ENCODE data around the gene MAMLD1.

The MAMLD1 gene

DNA sequence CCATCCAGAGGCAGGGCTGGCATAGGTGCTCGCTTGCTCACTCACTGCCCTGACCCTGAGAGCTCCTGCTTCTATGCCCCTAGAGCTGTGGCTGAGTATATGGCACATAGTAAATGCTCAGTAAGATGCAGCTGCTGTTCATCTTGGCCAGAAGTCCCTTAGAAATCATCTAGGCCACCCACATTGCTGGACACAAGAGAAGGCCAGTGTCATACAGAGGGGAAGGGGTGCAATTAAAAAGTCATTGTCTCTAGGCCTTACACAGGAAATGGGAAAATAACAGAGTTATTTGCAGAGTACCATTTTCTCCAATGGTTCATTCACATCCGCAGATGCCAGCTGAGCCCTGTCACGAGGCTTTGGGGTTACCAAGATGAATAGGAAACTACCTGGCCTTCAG is 88.8 kb downstream of the MAMLD1 start:
- no peak for TF ChIP-seq GATA3 (IDR thresholded peaks at IDR 0.05; ENCODE audit: low read depth, low read length)
- TF ChIP-seq GATA2 (IDR thresholded peaks at IDR 0.05; ENCODE audit: low read depth, low read length), result no peak

DNA sequence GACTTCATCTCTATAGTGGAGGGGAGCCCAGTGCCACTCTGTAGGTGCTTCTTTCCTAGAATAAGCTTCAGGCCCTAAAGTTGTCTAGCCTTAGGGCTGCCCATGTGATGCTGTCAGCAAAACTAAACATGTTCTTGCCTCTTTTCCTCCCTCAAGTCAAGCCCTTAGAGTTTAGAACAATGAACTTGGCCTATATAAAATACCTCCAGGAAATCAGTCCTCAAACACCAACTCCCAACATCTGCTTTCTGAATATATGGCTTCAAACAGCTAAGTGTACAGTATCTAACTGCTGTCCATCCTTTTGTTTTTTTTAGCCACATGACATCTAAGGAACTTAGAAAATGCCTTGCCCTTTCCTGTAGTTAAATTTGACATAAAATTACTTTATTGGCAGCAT is 91.0 kb downstream of the MAMLD1 start:
- TF ChIP-seq GATA2 (IDR thresholded peaks at IDR 0.05; ENCODE audit: low read depth, low read length) (no peak), GATA3 (IDR thresholded peaks at IDR 0.05; ENCODE audit: low read depth, low read length) (no peak)

DNA sequence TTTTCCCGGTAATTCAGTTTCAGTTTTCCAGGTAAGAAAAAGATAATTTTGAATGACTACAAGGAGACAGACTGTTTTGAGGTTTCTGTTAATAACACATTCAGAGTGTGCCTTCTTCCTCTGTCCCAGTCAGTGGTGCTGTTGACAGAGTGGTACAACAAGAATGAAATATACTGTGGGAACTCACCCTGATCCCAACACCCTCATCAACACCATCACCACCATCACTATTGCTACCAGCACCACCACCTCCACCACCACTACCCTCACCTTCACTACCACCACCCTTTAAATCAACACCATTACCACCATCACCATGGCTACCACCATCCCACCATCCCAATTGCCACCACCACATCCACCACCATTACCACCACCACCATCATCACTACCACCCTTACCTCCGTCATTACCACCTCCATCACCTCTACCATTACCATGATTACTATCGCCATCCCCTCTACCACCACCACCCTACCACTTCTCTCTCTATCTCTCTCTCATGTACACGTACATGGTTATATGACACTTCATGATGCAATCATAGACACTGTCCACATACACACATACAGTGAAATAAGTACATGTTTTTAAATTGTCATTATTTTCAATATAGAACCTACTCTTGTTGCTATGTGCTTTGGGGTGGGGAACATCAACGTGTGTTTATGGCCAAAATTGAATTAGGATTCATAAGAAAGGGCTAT is 91.5 kb downstream of the MAMLD1 start:
- TF ChIP-seq GATA2 (IDR thresholded peaks at IDR 0.05; ENCODE audit: low read depth, low read length), result no peak
- TF ChIP-seq GATA3 (IDR thresholded peaks at IDR 0.05; ENCODE audit: low read depth, low read length), result no peak

DNA sequence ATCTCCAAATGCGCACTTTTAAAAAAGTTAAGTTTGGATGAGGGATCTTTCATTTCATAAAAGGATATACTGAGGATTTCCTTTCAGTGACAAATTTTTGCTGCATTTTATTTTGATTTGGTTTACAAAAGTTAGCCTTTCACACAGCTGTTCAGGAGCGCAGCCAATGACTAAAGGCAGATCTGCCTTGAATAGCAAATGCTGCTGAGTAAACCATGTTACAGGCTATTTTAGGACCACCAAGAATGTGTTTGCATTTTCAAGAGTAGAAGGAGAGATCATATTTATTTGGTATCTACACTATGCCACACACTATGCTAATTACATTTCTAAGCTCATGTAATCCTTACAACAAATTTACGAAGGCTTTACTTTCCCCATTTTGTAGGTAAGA is 92.1 kb downstream of the MAMLD1 start:
- TF ChIP-seq GATA3 (IDR thresholded peaks at IDR 0.05; ENCODE audit: low read depth, low read length) (no peak), GATA2 (IDR thresholded peaks at IDR 0.05; ENCODE audit: low read depth, low read length) (no peak)

DNA sequence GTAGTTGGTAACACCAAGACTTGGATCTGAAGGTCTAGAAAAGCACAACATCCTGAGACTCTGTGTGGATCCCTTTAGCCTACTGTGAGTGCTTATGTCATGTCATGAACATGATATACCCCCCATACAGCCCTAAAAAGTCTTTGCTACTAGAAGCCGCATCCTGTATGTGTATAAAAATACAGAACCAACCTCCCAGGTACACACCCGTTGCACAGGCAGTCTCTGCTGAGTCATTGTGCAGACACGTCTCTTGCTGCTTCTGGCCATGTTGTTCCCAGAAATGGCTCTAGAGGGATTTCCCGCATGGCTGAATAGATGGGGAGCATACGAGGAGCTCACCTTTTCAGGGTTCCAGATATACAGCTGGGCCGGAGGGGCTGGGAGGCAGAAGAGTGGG is 93.3 kb downstream of the MAMLD1 start:
- TF ChIP-seq GATA2 (IDR thresholded peaks at IDR 0.05; ENCODE audit: low read depth, low read length), result no peak
- no peak for TF ChIP-seq GATA3 (IDR thresholded peaks at IDR 0.05; ENCODE audit: low read depth, low read length)

DNA sequence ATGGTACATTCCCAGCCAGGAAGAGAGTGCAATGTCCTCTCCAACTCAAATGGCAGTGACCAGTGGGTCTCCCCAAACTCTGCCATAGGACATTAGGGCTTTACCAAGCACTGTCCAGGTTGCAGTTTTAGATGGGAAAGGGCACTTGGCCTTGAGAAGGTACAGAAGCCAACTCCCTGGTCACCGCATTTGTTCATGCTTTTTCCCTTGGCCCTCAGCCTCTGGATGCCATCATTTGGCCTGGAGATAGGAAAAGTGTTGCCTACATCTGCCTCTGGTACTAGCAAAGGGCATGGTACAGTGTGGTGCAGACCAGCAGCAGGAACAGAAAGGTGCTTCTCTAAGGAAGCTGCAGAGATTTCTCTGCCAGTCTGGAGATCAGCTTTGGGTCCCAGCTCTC is 93.8 kb downstream of the MAMLD1 start:
- TF ChIP-seq GATA3 (IDR thresholded peaks at IDR 0.05; ENCODE audit: low read depth, low read length) (no peak), GATA2 (IDR thresholded peaks at IDR 0.05; ENCODE audit: low read depth, low read length) (no peak)

DNA sequence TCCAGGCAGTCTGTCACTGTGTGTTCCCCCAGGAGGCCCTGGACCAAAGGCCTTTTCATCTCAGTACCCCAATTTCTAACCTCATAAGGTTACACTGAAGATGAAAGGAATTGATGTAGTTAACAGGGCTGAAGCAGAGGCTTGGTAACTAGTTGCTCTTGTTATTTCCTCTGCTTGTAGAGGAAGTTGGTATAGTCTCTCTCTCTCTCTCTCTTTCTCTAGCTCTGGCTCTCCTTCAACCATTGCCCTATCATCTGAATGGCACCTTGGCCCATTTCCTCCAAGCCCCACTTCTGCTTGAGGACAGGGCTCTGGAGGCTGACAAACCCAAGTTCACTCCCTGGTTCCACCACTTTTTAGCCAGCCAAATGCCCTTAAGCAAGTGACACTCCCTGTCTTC is 96.1 kb downstream of the MAMLD1 start:
- no peak for TF ChIP-seq GATA2 (IDR thresholded peaks at IDR 0.05; ENCODE audit: low read depth, low read length)

DNA sequence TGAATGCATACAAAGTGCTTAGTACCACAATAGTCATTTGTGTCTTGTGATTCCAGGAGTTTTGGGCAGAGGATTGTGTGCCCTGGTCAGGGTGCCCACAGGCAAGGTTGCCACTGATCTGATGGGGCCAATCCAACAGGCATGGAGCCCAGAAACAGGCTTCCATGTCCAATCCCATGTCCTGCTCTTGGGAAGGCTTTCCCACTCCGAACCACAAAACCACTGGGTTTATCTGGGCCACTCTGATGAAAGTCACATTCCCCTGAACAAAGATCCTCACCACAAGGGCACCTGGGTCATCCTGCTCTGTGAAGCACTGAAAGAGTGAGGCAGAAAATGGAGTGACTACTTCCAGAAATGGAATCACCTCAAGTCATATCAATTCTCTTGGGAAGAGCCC is 96.9 kb downstream of the MAMLD1 start:
- no peak for TF ChIP-seq GATA3 (IDR thresholded peaks at IDR 0.05; ENCODE audit: low read depth, low read length)
- TF ChIP-seq GATA2 (IDR thresholded peaks at IDR 0.05; ENCODE audit: low read depth, low read length), result no peak

DNA sequence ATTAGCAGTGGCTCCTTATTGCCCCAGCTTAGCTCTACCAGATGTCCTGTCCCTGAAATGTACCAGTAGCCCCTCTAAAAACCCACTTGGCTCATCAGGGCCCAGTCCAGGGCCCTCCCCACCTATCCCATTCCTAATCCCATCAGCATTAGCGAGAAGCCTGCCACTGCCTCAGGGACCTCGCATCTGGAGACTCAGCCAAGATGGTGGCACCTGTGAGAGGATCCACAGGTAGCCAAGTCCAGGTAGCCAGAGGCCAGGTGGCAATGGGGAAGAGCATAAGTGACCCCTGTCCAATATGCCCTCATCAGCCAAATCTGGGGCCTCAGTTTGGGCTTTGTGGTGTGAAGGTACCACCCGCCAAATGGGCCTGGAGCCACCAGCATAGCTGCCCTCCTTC is 97.7 kb downstream of the MAMLD1 start:
- TF ChIP-seq GATA2 (IDR thresholded peaks at IDR 0.05; ENCODE audit: low read depth, low read length) (no peak), GATA3 (IDR thresholded peaks at IDR 0.05; ENCODE audit: low read depth, low read length) (no peak)

DNA sequence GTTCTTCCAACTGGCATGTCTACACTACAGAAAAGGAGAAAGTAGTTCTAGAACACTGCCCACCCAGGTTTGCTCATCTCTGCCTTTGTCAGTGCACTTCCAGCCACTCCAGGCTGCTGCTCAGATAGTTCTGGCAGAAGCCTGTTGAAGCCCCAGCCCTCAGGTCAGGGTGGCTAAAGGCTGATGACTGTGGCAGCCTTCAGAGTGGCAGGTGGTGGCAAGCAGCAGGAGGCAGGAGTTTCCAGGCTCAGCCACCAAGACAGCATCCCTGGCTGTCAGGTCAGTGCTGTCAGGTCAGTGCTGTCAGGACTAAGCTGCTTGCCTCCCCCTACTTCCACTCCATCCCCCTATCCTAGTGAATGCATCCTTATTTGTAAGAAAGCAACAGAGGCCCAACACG is 100.4 kb downstream of the MAMLD1 start:
- no peak for TF ChIP-seq GATA2 (IDR thresholded peaks at IDR 0.05; ENCODE audit: low read depth, low read length)
- no peak for TF ChIP-seq GATA3 (IDR thresholded peaks at IDR 0.05; ENCODE audit: low read depth, low read length)

DNA sequence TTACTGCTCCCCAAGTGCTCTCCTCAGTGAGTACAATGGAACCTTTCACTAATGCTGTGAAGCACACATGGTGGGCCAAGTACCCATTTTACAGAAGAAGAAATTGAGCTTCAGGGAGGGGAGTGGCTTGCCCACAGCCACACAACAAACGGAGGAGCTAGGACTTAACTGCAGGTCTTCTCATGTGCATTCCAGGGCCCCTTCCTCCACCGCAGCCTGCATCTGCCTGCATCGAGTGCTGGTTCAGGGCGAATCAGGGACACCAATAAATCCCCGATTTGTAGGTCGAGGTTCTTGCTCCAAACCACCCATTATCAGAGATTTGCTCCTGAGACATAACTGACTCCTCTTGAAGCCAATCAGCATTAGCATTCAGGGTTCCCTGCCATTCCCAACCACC is 100.9 kb downstream of the MAMLD1 start:
- TF ChIP-seq GATA3 (IDR thresholded peaks at IDR 0.05; ENCODE audit: low read depth, low read length) (no peak), GATA2 (IDR thresholded peaks at IDR 0.05; ENCODE audit: low read depth, low read length) (no peak)

DNA sequence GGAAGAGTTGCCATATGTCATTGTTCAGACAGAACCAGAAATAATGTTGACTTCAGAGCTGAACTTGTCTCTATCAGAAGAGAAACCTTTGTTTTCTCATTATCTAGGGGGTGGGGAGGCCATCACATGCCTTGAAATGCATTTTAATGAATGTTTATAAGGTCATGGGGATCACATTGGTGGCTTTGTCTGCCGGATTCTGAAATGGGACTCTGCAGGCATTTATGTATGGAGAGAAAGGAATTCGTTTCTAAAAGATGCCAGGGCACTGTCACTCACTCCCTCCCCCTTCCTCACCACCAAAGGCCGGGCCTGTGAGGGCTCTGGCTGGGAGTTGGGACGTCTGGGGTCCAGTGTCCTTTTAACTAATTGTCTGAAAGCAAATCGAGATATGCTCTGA is 102.2 kb downstream of the MAMLD1 start:
- TF ChIP-seq GATA2 (IDR thresholded peaks at IDR 0.05; ENCODE audit: low read depth, low read length), result no peak
- no peak for TF ChIP-seq GATA3 (IDR thresholded peaks at IDR 0.05; ENCODE audit: low read depth, low read length)

DNA sequence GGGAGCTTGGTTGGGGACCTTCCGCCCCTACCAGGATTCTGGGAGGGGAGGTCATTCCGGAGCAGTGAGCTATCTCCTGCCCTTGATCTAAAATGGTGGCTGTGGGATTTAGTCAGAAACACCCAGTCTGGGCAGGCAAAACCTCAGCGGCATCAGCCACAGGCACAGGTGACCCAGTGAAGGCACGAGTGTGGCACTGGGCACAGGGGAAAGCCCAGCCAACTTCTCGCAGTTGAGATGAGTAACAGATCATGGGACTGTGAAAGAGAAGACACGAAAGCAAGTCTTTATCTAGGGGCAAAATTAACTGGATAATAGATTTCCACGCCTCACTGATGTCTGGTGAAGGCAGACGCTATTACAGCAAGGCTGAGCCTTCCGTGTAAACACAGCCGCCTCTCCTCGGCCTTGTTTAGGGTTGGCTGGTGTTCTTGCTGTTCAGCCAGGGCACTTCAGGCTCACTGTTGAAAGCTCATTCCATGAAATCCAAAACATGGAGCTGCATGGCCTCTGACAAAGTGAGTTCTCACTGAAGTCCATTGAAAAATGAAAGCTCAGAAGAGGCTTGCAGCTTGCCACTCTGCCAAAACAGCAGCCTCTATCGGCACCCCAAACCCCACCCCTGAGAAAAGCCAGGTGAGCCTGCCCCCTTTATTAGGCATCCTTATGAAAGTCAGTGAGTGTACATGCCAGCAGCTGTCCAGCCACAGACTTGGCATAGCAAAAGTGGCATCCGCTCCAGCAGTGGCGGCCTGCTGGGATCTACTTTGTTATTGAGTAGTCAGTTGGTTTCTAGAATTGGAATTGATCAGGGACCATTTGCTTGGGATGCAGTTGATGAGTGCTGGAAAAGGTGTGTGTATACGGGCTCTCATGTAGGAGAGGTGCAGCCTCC is 103.0 kb downstream of the MAMLD1 start:
- no peak for TF ChIP-seq GATA3 (IDR thresholded peaks at IDR 0.05; ENCODE audit: low read depth, low read length)
- no peak for TF ChIP-seq GATA2 (IDR thresholded peaks at IDR 0.05; ENCODE audit: low read depth, low read length)

DNA sequence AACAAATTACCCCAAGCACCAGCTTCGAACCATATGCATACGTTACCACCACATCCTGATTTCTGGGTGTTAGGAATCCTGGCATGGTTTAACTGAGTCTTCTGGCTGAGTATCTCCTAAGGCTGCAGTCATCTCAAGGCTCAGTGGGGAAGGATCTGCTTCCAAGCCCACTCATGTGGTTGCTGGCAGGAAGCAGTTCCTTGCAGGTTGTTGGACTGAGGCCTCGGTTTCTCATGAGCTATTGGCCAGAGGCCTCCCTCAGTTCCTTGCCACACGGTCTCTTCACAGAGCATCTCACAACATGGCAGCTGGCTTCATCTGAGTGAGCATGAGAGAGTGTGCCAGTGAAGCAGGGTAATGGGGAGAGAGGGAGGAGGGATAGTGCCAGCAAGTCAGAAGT is 109.2 kb downstream of the MAMLD1 start:
- TF ChIP-seq GATA3 (IDR thresholded peaks at IDR 0.05; ENCODE audit: low read depth, low read length) (no peak), GATA2 (IDR thresholded peaks at IDR 0.05; ENCODE audit: low read depth, low read length) (no peak)

DNA sequence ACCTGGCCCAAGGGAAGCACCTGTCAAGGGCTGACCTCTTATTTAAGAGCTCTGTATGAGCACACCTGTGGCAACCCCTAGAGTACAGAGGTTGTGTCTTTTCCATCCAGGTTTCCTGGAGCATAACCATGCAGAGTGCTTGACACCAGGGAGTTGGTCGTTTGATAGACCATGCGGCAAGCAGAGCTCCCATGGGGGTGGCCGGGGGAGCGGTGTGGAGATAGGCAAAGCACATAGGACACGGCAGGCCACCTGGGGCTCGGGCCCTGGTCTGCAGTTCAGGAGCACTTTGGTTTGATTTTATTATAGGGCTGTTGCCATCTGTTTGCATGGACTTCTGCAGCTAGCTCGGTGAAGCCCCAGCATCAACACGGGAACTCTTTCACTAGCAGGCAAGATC is 110.3 kb downstream of the MAMLD1 start:
- no peak for TF ChIP-seq GATA3 (IDR thresholded peaks at IDR 0.05; ENCODE audit: low read depth, low read length)
- no peak for TF ChIP-seq GATA2 (IDR thresholded peaks at IDR 0.05; ENCODE audit: low read depth, low read length)
